SK-N-SH (cell line): ENCODE results near the gene CLIC5. TPM values are rescaled to one million over a fixed set of nuclear protein-coding genes. Genes with fewer than 3 reads are reported as not detected.

Source experiments
- CTCF ChIA-PET: fragments of 300-600, 350-600 bp; formaldehyde crosslinking; extraction: SDS; loops from one replicate; lab custom pipeline; 2021; lab: Yijun Ruan, JAX
- POLR2A ChIA-PET: fragments of 350-600 bp; sonication (Branson Sonifier 250); formaldehyde crosslinking; extraction: SDS; loops from one replicate; lab custom pipeline; 2020; ENCODE audit warnings: antibody characterized with exemption, inconsistent platforms; lab: Yijun Ruan, JAX
- DNase-seq: peaks from one replicate; pipeline ENCODE4 v3.0.0; 2012
- H2AFZ ChIP-seq: fragments of 200-600 bp; sonication (generic); 2 replicates; pipeline ENCODE4 v1.8.1; 2016; ENCODE audit warnings: antibody characterized with exemption, mild to moderate bottlenecking, low read depth
- H3F3A ChIP-seq: fragments of 200-600 bp; sonication (generic); replicated peaks from 2 replicates; pipeline ENCODE3; 2016; ENCODE audit warnings: antibody characterized with exemption, mild to moderate bottlenecking; ENCODE audit not compliant: insufficient read depth
- H3K27ac ChIP-seq, 2 experiments: fragments of 200-500 bp in 1 of 2; fragments of 200-600 bp in 1 of 2; sonication (Bioruptor generic) in 1 of 2; sonication (generic), shearing (Covaris generic) in 1 of 2; 2 replicates each; pipeline versions ENCODE4 v1.5.1 to v1.6.1; 2014 to 2016; ENCODE audit warnings: low read depth in 2 of 2, inconsistent platforms in 1 of 2, low read length in 1 of 2, mild to moderate bottlenecking in 1 of 2, mixed read lengths in 1 of 2
- H3K27me3 ChIP-seq: fragments of 200-600 bp; sonication (generic), shearing (Covaris generic); 2 replicates; pipeline ENCODE4 v1.6.1; 2016; ENCODE audit warnings: mixed run types; ENCODE audit not compliant: insufficient read depth
- H3K36me3 ChIP-seq, 2 experiments: fragments of 200-500 bp in 1 of 2; fragments of 200-600 bp in 1 of 2; sonication (Bioruptor generic) in 1 of 2; sonication (generic) in 1 of 2; replicated peaks in 1 of 2; 2 replicates each; pipeline versions ENCODE3 to v1.5.1; 2014 to 2016; ENCODE audit warnings: low read length in 1 of 2, mild to moderate bottlenecking in 1 of 2; ENCODE audit not compliant: insufficient read depth in 2 of 2, control insufficient read depth in 1 of 2
- H3K4me1 ChIP-seq, 2 experiments: fragments of 200-500 bp in 1 of 2; fragments of 200-600 bp in 1 of 2; sonication (Bioruptor generic) in 1 of 2; sonication (generic), shearing (Covaris generic) in 1 of 2; 2 replicates each; pipeline versions ENCODE4 v1.5.1 to v1.6.1; 2014 to 2016; ENCODE audit warnings: low read depth in 1 of 2, low read length in 1 of 2, mixed run types in 1 of 2; ENCODE audit not compliant: insufficient read depth in 2 of 2, control insufficient read depth in 1 of 2
- H3K4me2 ChIP-seq: fragments of 200-600 bp; sonication (generic), shearing (Covaris generic); 2 replicates; pipeline ENCODE4 v1.6.1; 2017; ENCODE audit warnings: mixed run types
- H3K4me3 ChIP-seq, 2 experiments: fragments of 200-500 bp in 1 of 2; fragments of 200-600 bp in 1 of 2; sonication (Bioruptor generic) in 1 of 2; sonication (generic), shearing (Covaris generic) in 1 of 2; 2 replicates each; pipeline versions ENCODE4 v1.5.1 to v1.8.1; 2014 to 2016; ENCODE audit warnings: low read depth in 2 of 2, inconsistent platforms in 1 of 2, low read length in 1 of 2, mild to moderate bottlenecking in 1 of 2, mixed read lengths in 1 of 2, moderate library complexity in 1 of 2
- H3K79me2 ChIP-seq: fragments of 200-600 bp; sonication (generic); 2 replicates; pipeline ENCODE4 v1.8.1; 2017; ENCODE audit warnings: mild to moderate bottlenecking; ENCODE audit not compliant: insufficient read depth
- H3K9ac ChIP-seq: fragments of 200-600 bp; sonication (generic); 2 replicates; pipeline ENCODE4 v1.6.1; 2017; ENCODE audit warnings: mixed run types
- H3K9me2 ChIP-seq: fragments of 200-600 bp; sonication (generic); 2 replicates; pipeline ENCODE4 v1.6.1; 2017; ENCODE audit warnings: mixed run types
- H3K9me3 ChIP-seq: fragments of 200-600 bp; sonication (generic); 2 replicates; pipeline ENCODE4 v1.6.1; 2017; ENCODE audit warnings: mixed run types, mild to moderate bottlenecking, moderate library complexity
- H4K20me1 ChIP-seq: fragments of 200-600 bp; sonication (generic); 2 replicates; pipeline ENCODE4 v1.6.1; 2017; ENCODE audit warnings: mild to moderate bottlenecking, mixed run types; ENCODE audit not compliant: insufficient read depth
- CHD2 ChIP-seq: fragments of 150-350 bp; IDR thresholded peaks from 2 replicates; pipeline ENCODE4 v1.6.1; 2018; ENCODE audit warnings: low read length; ENCODE audit not compliant: partially characterized antibody
- ELF1 ChIP-seq: IDR thresholded peaks from 2 replicates; pipeline ENCODE4 v1.4.0; 2012
- EP300 ChIP-seq, 2 experiments: IDR thresholded peaks; 2 replicates each; pipeline versions ENCODE4 v1.4.0 to v1.6.1; 2012; ENCODE audit warnings: borderline replicate concordance in 1 of 2, low read depth in 1 of 2, low read length in 1 of 2
- EZH2phosphoT487 ChIP-seq: fragments of 200-600 bp; sonication (generic); IDR thresholded peaks from 2 replicates; pipeline ENCODE4 v1.6.1; 2017; ENCODE audit warnings: low read depth, mixed run types, mild to moderate bottlenecking, antibody characterized with exemption, moderate library complexity, borderline replicate concordance
- GABPA ChIP-seq: IDR thresholded peaks from 2 replicates; pipeline ENCODE4 v1.4.0; 2012; ENCODE audit warnings: low read depth, mild to moderate bottlenecking
- JUND ChIP-seq: IDR thresholded peaks from 2 replicates; pipeline ENCODE4 v1.4.0; 2012
- MXI1 ChIP-seq: IDR thresholded peaks from 2 replicates; pipeline ENCODE4 v1.6.1; 2012; ENCODE audit warnings: mild to moderate bottlenecking, low read depth, low read length, improper control_type of control experiment
- POLR2AphosphoS5 ChIP-seq: IDR thresholded peaks from 2 replicates; pipeline ENCODE4 v1.6.1; 2012; ENCODE audit warnings: low read depth, low read length
- RFX5 ChIP-seq: IDR thresholded peaks from 2 replicates; pipeline ENCODE4 v1.6.1; 2012; ENCODE audit warnings: mild to moderate bottlenecking, improper control_type of control experiment, low read length
- RXRA ChIP-seq: IDR thresholded peaks from 2 replicates; pipeline ENCODE4 v1.4.0; 2012; ENCODE audit warnings: low read depth, mild to moderate bottlenecking, borderline replicate concordance
- SMC3 ChIP-seq: IDR thresholded peaks from 2 replicates; pipeline ENCODE4 v1.6.1; 2012; ENCODE audit warnings: low read depth, low read length, improper control_type of control experiment
- TAF1 ChIP-seq: IDR thresholded peaks from 2 replicates; pipeline ENCODE4 v1.6.1; 2012; ENCODE audit warnings: low read depth, mild to moderate bottlenecking, low read length, moderate library complexity, borderline replicate concordance
- YY1 ChIP-seq: IDR thresholded peaks from 2 replicates; pipeline ENCODE4 v1.4.0; 2012; ENCODE audit warnings: low read depth, mild to moderate bottlenecking
- WGBS: methylation state at CpG from one replicate; pipeline ENCODE4 v1.1.6; 2017; ENCODE audit warnings: low lambda C conversion rate; 5-methylcytosine and 5-hydroxymethylcytosine counted together
- polyA plus RNA-seq, 3 experiments: library from polyadenylated mRNA; depleted of rRNA; stranded (reverse); fragments of >200 nt; gene quantifications; 2 replicates each; pipeline ENCODE4 v1.2.3, GENCODE V29; 2012
- TF ChIP-seq, protein P1 (sequence below): IDR thresholded peaks from 2 replicates; pipeline ENCODE4 v1.4.0; 2012; ENCODE audit warnings: low read depth, borderline replicate concordance
- TF ChIP-seq, protein P2 (sequence below): IDR thresholded peaks from 2 replicates; pipeline ENCODE4 v1.4.0; 2012; ENCODE audit warnings: low read depth
- TF ChIP-seq, protein P3 (sequence below): fragments of 150-350 bp; IDR thresholded peaks from 2 replicates; pipeline ENCODE4 v1.6.1; 2016; ENCODE audit warnings: mild to moderate bottlenecking, low read depth, low read length

CLIC5 gene
- polyA plus RNA-seq, 1 of the 3 experiments (the other 2 are of a cell fraction), result 0.03 TPM

DNA sequence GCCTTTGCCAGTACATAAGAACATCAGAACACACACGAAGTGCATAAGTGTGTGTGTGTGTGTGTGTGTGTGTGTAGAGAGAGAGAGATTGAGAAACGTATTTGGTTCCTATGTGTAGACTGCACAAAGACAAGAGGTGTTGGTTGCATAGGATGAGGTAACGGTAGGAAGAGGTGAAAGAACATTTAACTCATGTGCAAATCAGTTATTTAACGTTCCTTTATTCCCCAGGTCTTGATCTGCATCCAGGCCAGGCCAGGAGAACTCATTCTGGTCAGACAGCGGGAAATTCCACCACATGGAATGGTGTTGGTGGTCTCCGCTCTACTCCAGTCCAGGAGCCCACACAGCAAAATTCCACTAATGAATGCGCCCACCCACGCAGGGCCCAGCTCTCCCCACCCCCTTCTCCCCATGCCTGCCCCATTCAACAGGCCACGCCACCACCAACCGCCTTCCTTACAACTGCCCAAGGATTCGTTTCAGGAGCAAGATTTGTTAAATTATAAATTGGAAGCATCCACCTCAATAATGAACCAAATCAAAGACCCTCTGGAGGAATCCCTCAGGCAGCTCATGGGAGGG lies 86.8 kb downstream of the CLIC5 start:
- Histone ChIP-seq H3K79me2 (no peaks in the 10 kb centered on the region), H3K27ac (no peak overlapping the region), H3K4me1 (0 out of 4 replicates have a peak, but pooled peaks cover 0 to 5% of the 10 kb centered on the region in 2 experiments), H3K4me3 (no peak overlapping the region), H3K27me3 (peaks cover 24% of the 10 kb centered on the region; the same call in 1 of the 2 replicates), H3F3A (no peaks in the 10 kb centered on the region), H2AFZ (no peak overlapping the region), H4K20me1 (no peaks in the 10 kb centered on the region), H3K9ac (no peak overlapping the region), H3K4me2 (no peak overlapping the region), H3K9me2 (no peaks in the 10 kb centered on the region), H3K9me3 (no peaks in the 10 kb centered on the region), H3K36me3 (no peaks in the 10 kb centered on the region)
- DNase-seq, result no peak
- TF ChIP-seq JUND (no peak), CHD2 (no peak), SMC3 (no peak), ELF1 (no peak), EZH2phosphoT487 (no peak), RXRA (no peak), EP300 (IDR thresholded peaks at IDR 0.05; ENCODE audit: borderline replicate concordance in 1 of 2, low read depth in 1 of 2, low read length in 1 of 2) (no peak), RFX5 (no peak), POLR2AphosphoS5 (no peak), TAF1 (no peak), MXI1 (no peak), YY1 (no peak), GABPA (no peak)
- TF ChIP-seq, protein P1, sequence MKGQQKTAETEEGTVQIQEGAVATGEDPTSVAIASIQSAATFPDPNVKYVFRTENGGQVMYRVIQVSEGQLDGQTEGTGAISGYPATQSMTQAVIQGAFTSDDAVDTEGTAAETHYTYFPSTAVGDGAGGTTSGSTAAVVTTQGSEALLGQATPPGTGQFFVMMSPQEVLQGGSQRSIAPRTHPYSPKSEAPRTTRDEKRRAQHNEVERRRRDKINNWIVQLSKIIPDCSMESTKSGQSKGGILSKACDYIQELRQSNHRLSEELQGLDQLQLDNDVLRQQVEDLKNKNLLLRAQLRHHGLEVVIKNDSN, result no peak
- TF ChIP-seq, protein P2, sequence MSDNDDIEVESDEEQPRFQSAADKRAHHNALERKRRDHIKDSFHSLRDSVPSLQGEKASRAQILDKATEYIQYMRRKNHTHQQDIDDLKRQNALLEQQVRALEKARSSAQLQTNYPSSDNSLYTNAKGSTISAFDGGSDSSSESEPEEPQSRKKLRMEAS, result no peak
- TF ChIP-seq, protein P3, sequence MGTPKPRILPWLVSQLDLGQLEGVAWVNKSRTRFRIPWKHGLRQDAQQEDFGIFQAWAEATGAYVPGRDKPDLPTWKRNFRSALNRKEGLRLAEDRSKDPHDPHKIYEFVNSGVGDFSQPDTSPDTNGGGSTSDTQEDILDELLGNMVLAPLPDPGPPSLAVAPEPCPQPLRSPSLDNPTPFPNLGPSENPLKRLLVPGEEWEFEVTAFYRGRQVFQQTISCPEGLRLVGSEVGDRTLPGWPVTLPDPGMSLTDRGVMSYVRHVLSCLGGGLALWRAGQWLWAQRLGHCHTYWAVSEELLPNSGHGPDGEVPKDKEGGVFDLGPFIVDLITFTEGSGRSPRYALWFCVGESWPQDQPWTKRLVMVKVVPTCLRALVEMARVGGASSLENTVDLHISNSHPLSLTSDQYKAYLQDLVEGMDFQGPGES, result no peak
- ChIA-PET CTCF (no interaction called here), POLR2A (no interaction called here)
- WGBS, result 47% methylated on average over 11 of the region's 11 CpGs
